ENCODE measurements around the gene CATSPERE. TPM values are rescaled to one million over a fixed set of nuclear protein-coding genes. Genes with fewer than 3 reads are reported as not detected.

CATSPERE gene
- polyA plus RNA-seq, 1 experiment: 0.36 TPM

DNA sequence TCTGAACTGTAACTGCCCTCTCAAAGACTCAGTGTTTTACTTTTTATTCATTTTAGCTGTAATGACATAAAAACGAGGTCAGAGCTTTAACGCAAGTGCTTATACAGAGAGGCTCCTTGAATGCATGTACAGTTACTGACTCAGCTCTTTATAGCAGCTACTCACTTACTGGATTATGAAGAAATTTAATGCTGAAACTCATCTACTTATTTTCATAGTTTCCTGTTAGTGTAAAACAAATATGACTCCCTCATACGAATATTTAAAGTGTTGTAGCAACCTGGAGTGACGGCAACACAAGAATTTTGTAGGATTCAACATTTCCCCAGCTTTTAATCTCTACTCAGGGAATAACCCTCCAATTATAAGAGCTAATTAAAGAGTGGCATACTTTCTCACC is 42.0 kb upstream of the CATSPERE start:
- no peaks in the 10 kb centered on the region for H3K27me3 ChIP-seq (ENCODE audit: control insufficient read depth, insufficient read depth, low read length)
- TF ChIP-seq CTCF (IDR thresholded peaks at IDR 0.05; ENCODE audit: low read depth, low read length): no peak
- DNase-seq (ENCODE audit: low read depth, low spot score): no peak
- ChIA-PET POLR2A (no interaction called here), CTCF (no interaction called here)
- no peaks in the 10 kb centered on the region for H3K9me3 ChIP-seq (ENCODE audit: control insufficient read depth, insufficient read depth, low read length)
- H3K27ac ChIP-seq (ENCODE audit: low read depth, low read length): no peak overlapping the region
- H3K4me3 ChIP-seq (ENCODE audit: low read depth, low read length): no peak overlapping the region

DNA sequence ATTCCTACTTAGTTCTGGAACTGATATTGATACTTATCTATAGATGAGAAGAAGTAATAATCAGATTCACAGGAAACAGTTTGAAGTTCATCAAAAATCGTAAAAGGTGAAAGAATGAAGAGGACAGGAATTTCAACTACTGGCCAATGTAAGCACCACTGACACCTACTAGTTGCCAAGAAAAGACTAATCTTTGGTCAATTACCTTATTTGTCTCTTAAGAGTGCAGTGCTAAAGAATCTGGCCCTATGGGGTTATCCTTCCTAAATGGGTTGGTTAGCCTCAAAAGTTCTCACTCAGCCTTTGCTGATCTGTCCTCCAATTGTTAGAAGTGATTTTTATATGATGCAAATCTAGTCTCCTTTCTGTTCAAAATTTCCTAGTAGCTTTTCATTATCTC is 38.9 kb upstream of the CATSPERE start:
- no peak overlapping the region for H3K4me3 ChIP-seq (ENCODE audit: low read depth, low read length)
- no peak for DNase-seq (ENCODE audit: low read depth, low spot score)
- H3K27ac ChIP-seq (ENCODE audit: low read depth, low read length): no peak overlapping the region
- ChIA-PET POLR2A (no interaction called here), CTCF (no interaction called here)
- H3K9me3 ChIP-seq (ENCODE audit: control insufficient read depth, insufficient read depth, low read length): no peaks in the 10 kb centered on the region
- H3K27me3 ChIP-seq (ENCODE audit: control insufficient read depth, insufficient read depth, low read length): no peaks in the 10 kb centered on the region
- TF ChIP-seq CTCF (IDR thresholded peaks at IDR 0.05; ENCODE audit: low read depth, low read length): no peak

DNA sequence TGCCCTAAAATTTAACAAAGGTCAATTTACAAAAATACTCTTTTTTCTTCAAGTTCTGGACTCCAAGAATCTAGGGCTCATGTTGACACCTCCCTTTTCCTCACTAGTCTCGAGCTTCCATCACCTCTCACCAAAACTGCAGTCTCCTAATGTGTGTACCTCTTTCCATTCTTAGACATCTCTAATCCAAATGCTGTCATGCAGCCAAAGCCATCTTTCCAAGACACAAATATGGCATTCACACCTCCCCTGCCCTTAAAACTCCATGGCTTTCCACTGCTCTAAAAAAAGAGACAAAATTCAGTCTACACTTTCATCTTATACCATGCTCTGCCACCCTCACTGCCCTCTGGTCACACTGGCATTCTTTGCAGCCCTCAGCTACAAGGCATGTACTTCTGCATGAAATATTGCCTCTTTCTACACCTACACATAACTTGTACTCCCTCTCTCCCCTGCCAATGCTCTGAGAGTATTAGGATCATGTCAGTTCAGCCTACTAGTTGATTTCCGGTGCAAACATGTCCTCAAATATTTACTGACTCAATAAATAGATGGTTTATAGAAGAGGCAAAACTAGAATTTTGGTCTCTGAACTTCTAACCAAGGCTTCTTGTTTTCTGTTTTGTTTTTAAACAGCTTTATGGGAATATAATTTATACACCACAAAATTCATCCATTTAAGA is 36.3 kb upstream of the CATSPERE start:
- Histone ChIP-seq H3K4me3 (ENCODE audit: low read depth, low read length) (no peak overlapping the region), H3K9me3 (ENCODE audit: control insufficient read depth, insufficient read depth, low read length) (no peaks in the 10 kb centered on the region), H3K27me3 (ENCODE audit: control insufficient read depth, insufficient read depth, low read length) (no peaks in the 10 kb centered on the region), H3K27ac (ENCODE audit: low read depth, low read length) (no peak overlapping the region)
- DNase-seq (ENCODE audit: low read depth, low spot score): no peak
- CTCF ChIA-PET: interaction anchor here (3.4 kb wide), 1 partner anchor 10 kb away, joined by 12 read pairs; no protein-coding TSS in a partner anchor
- POLR2A ChIA-PET: no interaction called here
- no peak for TF ChIP-seq CTCF (IDR thresholded peaks at IDR 0.05; ENCODE audit: low read depth, low read length)

GRCh38 chr1:244427647-244428046 is 33.4 kb upstream of the CATSPERE start:
- POLR2A ChIA-PET: no interaction called here

More at GRCh38 chr1:244427647-244428046, 33.4 kb upstream of the CATSPERE start:
- TF ChIP-seq CTCF (IDR thresholded peaks at IDR 0.05; ENCODE audit: low read depth, low read length): no peak
- no peaks in the 10 kb centered on the region for H3K27me3 ChIP-seq (ENCODE audit: control insufficient read depth, insufficient read depth, low read length)
- no peaks in the 10 kb centered on the region for H3K9me3 ChIP-seq (ENCODE audit: control insufficient read depth, insufficient read depth, low read length)
- no peak overlapping the region for H3K4me3 ChIP-seq (ENCODE audit: low read depth, low read length)
- no peak overlapping the region for H3K27ac ChIP-seq (ENCODE audit: low read depth, low read length)
- DNase-seq (ENCODE audit: low read depth, low spot score): no peak
- CTCF ChIA-PET: interaction anchor here (3.4 kb wide), 1 partner anchor 13 kb away, joined by 12 read pairs; no protein-coding TSS in a partner anchor
